Uterus (tissue), 4 donors: ENCODE results near the gene TUG1. TPM values are rescaled to one million over a fixed set of nuclear protein-coding genes. Genes with fewer than 3 reads are reported as not detected.

ENCODE experiments used
- DNase-seq, 2 donors: peaks; one replicate each; pipeline ENCODE4 v3.0.0-alpha.2; 2019 to 2020
- H3K27ac ChIP-seq, 2 donors: fragments of 200-600 bp; sonication (generic); 1 replicate in 1 of 2; 2 replicates in 1 of 2; pipeline ENCODE4 v1.5.1; 2016 to 2018
- H3K27me3 ChIP-seq, 2 donors: fragments of 200-600 bp; sonication (generic); one replicate each; pipeline ENCODE4 v1.5.1; 2018 to 2019; ENCODE audit warnings: control low read depth in 1 of 2
- H3K36me3 ChIP-seq, 2 donors: fragments of 200-600 bp; sonication (generic); one replicate each; pipeline ENCODE4 v1.5.1; 2019; ENCODE audit warnings: control low read depth in 1 of 2
- H3K4me1 ChIP-seq, 2 donors: fragments of 200-600 bp; sonication (generic); one replicate each; pipeline ENCODE4 v1.5.1; 2018 to 2019; ENCODE audit warnings: control low read depth in 1 of 2
- H3K4me3 ChIP-seq, 2 donors: fragments of 200-600 bp; sonication (generic); 1 replicate in 1 of 2; 2 replicates in 1 of 2; pipeline ENCODE4 v1.5.1; 2018 to 2019; ENCODE audit warnings: mild to moderate bottlenecking in 1 of 2
- H3K9me3 ChIP-seq, 2 donors: fragments of 200-600 bp; sonication (generic); one replicate each; pipeline ENCODE4 v1.5.1; 2019; ENCODE audit warnings: control low read depth in 1 of 2
- POLR2A ChIP-seq, 2 donors: fragments of 450-650 bp; IDR thresholded peaks; one replicate each; pipeline ENCODE4 v1.6.1; 2016; ENCODE audit warnings: antibody characterized with exemption in 2 of 2, mild to moderate bottlenecking in 1 of 2, moderate library complexity in 1 of 2
- intact Hi-C: fragments of 100-400 bp; cut with DNase I; formaldehyde crosslinking; loops from one replicate; pipeline ENCODE4 v1.15.1; 2023; ENCODE audit warnings: low total_unique reads
- total RNA-seq, 4 donors: library from RNA; depleted of rRNA in 3 of 4; stranded (reverse); fragments of >200 nt in 3 of 4; gene quantifications; one replicate each; pipeline versions ENCODE4 v1.1.0 to v1.2.4, GENCODE V29; 2014 to 2023
- TF ChIP-seq, protein P1 (sequence below), 4 experiments: fragments of 200-600 bp in 2 of 4; fragments of 450-650 bp in 2 of 4; sonication (generic) in 2 of 4; IDR thresholded peaks; one replicate each; pipeline ENCODE4 v1.5.1; 2016 to 2019; ENCODE audit warnings: antibody characterized with exemption in 4 of 4, mild to moderate bottlenecking in 2 of 4, moderate library complexity in 1 of 4
- donor health status: DM: yes; HTN: yes; CAD: no.

Gene TUG1
- total RNA-seq, 4 donors from 2014 or later = 61.2 to 130 (median 116) TPM

DNA sequence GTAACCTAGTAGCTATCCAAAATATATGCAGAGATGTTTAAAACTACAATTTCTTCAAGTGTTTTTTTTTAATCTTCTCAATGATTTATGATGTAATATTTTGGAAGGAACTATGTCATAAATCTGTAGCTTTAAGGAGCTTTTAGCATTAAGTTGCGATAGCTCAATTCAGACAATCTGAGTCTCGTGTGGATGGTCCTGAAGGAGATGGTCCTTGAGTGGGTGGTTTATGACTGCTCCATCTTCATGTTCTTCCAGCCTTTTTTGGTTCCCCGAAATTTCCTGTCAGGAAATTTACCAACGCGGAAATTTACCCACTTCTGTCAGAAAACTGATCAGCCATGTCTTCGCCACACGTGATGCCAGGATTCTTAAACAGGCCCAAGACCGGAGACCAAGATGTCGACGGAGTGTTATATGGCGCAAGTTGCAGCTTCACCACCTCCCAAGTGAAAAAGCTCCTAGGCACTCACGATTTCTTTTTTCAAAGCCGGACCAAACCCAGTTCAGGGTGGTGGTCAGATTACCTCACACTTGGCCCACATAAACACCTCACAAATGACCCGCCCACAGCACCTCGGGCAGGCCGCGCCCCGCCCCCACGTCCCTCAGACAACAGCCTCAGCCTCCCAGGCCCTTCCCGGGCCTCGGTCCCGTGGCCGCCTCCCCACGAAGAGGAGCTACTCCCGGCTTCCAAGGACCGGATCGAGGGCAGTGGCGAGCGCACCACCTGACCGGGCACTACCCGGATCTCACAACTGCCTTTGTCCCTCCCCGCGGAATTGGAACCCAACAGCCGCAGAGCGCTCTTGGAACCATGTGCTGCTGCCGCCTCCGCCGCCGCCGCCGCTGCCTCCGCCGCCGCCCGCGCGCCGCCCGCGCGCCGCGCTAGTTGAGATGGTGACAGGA lies 796 bp upstream of the TUG1 start, which contains the start of gene MORC2:
MORC2 (minus strand) TSS at position 760 of the 909 bp plus-strand sequence. CDS start 885 bp downstream, outside the sequence.
- H3K27me3 ChIP-seq = no peaks in the 10 kb centered on the region
- peak within 1 kb of the TSS; percentile 64 to 98 for H3K4me3 ChIP-seq
- no peaks in the 10 kb centered on the region for H3K4me1 ChIP-seq
- peaks cover 0 to 33% of the 10 kb centered on the region in 2 donors for H3K9me3 ChIP-seq
- peak within 1 kb of the TSS; percentile 84 to 97 for H3K27ac ChIP-seq
- TF ChIP-seq, protein P1, sequence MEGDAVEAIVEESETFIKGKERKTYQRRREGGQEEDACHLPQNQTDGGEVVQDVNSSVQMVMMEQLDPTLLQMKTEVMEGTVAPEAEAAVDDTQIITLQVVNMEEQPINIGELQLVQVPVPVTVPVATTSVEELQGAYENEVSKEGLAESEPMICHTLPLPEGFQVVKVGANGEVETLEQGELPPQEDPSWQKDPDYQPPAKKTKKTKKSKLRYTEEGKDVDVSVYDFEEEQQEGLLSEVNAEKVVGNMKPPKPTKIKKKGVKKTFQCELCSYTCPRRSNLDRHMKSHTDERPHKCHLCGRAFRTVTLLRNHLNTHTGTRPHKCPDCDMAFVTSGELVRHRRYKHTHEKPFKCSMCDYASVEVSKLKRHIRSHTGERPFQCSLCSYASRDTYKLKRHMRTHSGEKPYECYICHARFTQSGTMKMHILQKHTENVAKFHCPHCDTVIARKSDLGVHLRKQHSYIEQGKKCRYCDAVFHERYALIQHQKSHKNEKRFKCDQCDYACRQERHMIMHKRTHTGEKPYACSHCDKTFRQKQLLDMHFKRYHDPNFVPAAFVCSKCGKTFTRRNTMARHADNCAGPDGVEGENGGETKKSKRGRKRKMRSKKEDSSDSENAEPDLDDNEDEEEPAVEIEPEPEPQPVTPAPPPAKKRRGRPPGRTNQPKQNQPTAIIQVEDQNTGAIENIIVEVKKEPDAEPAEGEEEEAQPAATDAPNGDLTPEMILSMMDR (IDR thresholded peaks at IDR 0.05) = no peak
- TF ChIP-seq POLR2A (IDR thresholded peaks at IDR 0.05) = no peak
- peak; percentile 58 to 60 for DNase-seq
- no peaks in the 10 kb centered on the region for H3K36me3 ChIP-seq
- intact Hi-C loops = no loop called here

DNA sequence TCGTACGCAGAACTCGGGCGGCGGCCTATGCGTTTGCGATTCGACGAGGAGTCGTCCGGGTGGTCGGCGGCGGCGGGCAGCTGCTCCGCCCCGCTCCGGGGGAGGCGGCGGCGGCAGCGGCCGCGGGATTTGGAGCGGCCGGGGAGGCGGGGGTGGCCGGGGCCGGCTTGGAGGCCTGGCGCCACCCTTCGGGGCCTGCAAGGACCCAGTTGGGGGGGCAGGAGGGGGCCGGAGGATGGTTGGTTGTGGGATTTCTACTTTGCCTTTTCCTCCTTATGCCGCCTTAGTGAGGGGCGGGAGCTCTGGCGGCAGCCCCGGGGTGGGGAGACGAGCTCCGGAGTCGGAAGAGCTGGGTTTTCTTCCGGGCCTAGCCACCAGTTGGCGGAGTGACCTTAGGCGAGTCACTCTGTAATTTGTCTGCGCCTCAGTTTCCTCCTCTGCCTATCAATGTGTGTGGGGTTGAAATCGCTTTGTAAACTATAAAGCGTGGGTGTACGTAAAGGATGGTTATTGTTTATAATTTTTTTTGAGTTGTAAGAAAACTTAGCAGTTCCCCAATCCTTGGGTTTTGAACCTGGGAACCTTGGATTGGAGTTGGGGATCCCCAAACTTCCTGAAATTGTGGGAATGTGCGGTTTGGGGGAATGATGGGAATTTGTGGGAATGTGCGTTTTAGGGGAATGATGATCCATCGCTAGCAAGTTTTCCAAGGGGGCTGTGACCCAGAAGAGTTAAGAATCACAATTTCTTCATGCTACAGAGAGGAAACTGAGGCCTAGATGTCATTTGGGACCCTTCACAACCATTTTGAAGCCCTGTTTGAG lies 679 bp downstream of the TUG1 start:
- Histone ChIP-seq H3K4me1 (no peaks in the 10 kb centered on the region), H3K4me3 (peak overlapping the region; percentile 64 to 98), H3K9me3 (peaks cover 0 to 47% of the 10 kb centered on the region in 2 donors), H3K27ac (peak overlapping the region; percentile 84 to 97), H3K27me3 (no peaks in the 10 kb centered on the region), H3K36me3 (no peaks in the 10 kb centered on the region)
- intact Hi-C loops = no loop called here
- no peak for TF ChIP-seq POLR2A (IDR thresholded peaks at IDR 0.05)
- TF ChIP-seq, protein P1 (IDR thresholded peaks at IDR 0.05) = no peak
- peak in 1 of 2 donors; percentile 28 for DNase-seq

DNA sequence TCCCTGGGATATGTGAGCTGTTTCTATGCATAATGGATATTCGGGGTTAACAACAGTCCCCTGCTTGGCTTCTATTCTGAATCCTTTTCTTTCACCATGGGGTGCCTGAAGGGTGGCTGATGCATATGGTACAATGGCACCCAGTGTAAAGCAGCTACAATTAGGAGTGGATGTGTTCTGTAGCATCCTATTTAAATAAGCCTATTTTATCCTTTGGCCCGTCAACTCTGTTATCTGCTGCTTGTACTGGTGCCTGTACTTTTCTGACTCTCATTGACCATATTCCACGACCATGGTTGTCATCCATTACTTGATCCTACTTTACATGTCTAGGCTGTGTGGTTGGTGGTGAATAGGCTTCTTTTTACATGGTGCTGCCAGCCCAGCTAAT lies 1.3 kb downstream of the TUG1 start:
- H3K4me1 ChIP-seq = no peaks in the 10 kb centered on the region
- H3K36me3 ChIP-seq = no peaks in the 10 kb centered on the region
- H3K4me3 ChIP-seq = peak overlapping the region; percentile 64 to 98
- no peak for TF ChIP-seq POLR2A (IDR thresholded peaks at IDR 0.05)
- TF ChIP-seq, protein P1 (IDR thresholded peaks at IDR 0.05) = no peak
- H3K27me3 ChIP-seq = no peaks in the 10 kb centered on the region
- DNase-seq = no peak
- H3K27ac ChIP-seq = peak overlapping the region in 1 of 2 donors; percentile 84
- H3K9me3 ChIP-seq = peaks cover 0 to 53% of the 10 kb centered on the region in 2 donors
- intact Hi-C loops = no loop called here

DNA sequence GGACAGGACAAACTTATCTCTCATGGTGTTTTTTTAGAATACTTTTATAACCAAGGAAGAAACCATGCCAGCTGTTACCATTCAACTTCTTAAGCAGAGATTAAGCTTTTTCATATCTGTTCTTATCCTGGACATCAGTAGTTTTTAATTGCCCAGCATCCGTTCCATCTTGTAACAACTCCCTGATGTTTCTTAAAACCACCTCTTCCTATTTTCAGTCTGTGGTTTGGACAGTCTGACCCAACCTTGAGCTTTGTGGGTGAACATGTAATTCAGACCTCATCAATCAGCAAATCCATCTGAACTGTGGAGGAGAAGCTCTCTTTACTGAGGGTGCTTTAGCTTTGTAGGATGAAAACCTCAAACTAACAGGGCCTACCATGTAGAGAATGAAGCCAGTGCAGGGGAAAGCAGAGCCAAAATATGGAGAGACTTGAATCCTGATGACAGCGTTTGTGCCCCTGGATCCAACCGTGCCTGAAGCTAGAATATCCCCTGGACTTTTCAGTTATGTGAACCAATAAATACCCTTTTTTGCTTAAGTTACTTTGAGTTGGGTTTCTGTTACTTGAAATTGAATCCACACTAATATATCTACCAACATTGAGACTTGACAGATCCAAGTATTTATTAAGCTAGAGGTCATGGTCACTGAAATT lies 9.4 kb downstream of the TUG1 start:
- H3K27ac ChIP-seq = no peak overlapping the region
- TF ChIP-seq POLR2A (IDR thresholded peaks at IDR 0.05) = no peak
- TF ChIP-seq, protein P1 (IDR thresholded peaks at IDR 0.05) = no peak
- intact Hi-C loops = no loop called here
- no peak for DNase-seq
- no peaks in the 10 kb centered on the region for H3K27me3 ChIP-seq
- H3K4me1 ChIP-seq = no peaks in the 10 kb centered on the region
- H3K9me3 ChIP-seq = peaks cover 0 to 75% of the 10 kb centered on the region in 2 donors
- H3K4me3 ChIP-seq = no peak overlapping the region
- H3K36me3 ChIP-seq = no peaks in the 10 kb centered on the region
